Neural cell (in vitro differentiated cells): ENCODE results near the gene BRINP1.

ENCODE experiments used
- POLR2AphosphoS5 ChIP-seq: IDR thresholded peaks from 2 replicates; pipeline ENCODE4 v1.6.1; 2012
- TAF1 ChIP-seq: IDR thresholded peaks from 2 replicates; pipeline ENCODE4 v1.6.1; 2012; ENCODE audit warnings: low read depth
- TF ChIP-seq, protein P1 (sequence below): IDR thresholded peaks from 2 replicates; pipeline ENCODE4 v1.6.1; 2012; ENCODE audit warnings: borderline replicate concordance
- TF ChIP-seq, protein P2 (sequence below): fragments of 450-650 bp; IDR thresholded peaks from 2 replicates; pipeline ENCODE4 v1.5.1; 2014; ENCODE audit warnings: antibody characterized with exemption, mild to moderate bottlenecking, moderate library complexity; ENCODE audit not compliant: poor library complexity, severe bottlenecking

DNA sequence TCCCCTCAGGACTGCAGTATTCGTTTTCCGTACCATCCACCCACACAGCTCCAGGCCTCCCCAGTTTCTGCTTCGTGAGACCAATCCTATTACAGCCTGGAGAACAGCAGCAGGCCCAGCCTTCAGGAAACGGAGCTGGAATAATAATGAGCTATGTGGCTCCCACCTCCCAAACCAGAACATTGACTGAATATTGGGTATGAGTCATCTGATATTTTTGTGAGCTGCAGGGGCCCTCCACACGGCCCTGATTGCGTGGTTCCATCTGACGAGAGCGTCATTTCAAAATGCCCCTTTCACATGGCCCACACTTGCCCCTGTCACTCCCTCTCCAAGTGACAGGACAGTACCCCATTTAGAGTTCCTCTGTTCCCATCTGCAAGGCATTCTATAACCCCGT lies 192.0 kb downstream of the BRINP1 start:
- TF ChIP-seq POLR2AphosphoS5 = no peak
- TF ChIP-seq, protein P1, sequence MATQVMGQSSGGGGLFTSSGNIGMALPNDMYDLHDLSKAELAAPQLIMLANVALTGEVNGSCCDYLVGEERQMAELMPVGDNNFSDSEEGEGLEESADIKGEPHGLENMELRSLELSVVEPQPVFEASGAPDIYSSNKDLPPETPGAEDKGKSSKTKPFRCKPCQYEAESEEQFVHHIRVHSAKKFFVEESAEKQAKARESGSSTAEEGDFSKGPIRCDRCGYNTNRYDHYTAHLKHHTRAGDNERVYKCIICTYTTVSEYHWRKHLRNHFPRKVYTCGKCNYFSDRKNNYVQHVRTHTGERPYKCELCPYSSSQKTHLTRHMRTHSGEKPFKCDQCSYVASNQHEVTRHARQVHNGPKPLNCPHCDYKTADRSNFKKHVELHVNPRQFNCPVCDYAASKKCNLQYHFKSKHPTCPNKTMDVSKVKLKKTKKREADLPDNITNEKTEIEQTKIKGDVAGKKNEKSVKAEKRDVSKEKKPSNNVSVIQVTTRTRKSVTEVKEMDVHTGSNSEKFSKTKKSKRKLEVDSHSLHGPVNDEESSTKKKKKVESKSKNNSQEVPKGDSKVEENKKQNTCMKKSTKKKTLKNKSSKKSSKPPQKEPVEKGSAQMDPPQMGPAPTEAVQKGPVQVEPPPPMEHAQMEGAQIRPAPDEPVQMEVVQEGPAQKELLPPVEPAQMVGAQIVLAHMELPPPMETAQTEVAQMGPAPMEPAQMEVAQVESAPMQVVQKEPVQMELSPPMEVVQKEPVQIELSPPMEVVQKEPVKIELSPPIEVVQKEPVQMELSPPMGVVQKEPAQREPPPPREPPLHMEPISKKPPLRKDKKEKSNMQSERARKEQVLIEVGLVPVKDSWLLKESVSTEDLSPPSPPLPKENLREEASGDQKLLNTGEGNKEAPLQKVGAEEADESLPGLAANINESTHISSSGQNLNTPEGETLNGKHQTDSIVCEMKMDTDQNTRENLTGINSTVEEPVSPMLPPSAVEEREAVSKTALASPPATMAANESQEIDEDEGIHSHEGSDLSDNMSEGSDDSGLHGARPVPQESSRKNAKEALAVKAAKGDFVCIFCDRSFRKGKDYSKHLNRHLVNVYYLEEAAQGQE = no peak
- no peak for TF ChIP-seq TAF1
- TF ChIP-seq, protein P2, sequence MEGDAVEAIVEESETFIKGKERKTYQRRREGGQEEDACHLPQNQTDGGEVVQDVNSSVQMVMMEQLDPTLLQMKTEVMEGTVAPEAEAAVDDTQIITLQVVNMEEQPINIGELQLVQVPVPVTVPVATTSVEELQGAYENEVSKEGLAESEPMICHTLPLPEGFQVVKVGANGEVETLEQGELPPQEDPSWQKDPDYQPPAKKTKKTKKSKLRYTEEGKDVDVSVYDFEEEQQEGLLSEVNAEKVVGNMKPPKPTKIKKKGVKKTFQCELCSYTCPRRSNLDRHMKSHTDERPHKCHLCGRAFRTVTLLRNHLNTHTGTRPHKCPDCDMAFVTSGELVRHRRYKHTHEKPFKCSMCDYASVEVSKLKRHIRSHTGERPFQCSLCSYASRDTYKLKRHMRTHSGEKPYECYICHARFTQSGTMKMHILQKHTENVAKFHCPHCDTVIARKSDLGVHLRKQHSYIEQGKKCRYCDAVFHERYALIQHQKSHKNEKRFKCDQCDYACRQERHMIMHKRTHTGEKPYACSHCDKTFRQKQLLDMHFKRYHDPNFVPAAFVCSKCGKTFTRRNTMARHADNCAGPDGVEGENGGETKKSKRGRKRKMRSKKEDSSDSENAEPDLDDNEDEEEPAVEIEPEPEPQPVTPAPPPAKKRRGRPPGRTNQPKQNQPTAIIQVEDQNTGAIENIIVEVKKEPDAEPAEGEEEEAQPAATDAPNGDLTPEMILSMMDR = no peak
